ENCODE results near the gene TASP1. TPM values are rescaled to one million over a fixed set of nuclear protein-coding genes. Genes with fewer than 3 reads are reported as not detected.

The TASP1 gene
- total RNA-seq, 1 donor = 6.5 TPM

DNA sequence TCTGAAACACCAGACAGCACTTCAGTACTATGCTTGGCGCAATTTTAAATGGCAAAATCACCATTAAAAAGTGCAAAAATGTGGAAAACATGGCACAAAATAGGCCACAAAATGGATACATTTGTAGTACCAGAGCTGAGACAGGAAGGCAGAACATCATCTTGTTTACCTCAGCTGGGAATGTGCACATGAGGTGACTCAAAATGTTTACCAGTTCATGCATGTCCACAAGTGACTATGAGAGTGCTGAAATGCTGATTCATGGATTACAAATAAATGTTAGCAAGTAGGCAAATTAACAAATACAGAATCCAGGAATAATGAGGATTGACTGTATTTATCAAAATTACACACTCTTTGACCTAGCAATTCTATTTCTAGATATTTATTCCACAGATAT lies 216.1 kb downstream of the TASP1 start:
- DNase-seq (ENCODE audit: low read depth) = no peak
- TF ChIP-seq, protein P1, sequence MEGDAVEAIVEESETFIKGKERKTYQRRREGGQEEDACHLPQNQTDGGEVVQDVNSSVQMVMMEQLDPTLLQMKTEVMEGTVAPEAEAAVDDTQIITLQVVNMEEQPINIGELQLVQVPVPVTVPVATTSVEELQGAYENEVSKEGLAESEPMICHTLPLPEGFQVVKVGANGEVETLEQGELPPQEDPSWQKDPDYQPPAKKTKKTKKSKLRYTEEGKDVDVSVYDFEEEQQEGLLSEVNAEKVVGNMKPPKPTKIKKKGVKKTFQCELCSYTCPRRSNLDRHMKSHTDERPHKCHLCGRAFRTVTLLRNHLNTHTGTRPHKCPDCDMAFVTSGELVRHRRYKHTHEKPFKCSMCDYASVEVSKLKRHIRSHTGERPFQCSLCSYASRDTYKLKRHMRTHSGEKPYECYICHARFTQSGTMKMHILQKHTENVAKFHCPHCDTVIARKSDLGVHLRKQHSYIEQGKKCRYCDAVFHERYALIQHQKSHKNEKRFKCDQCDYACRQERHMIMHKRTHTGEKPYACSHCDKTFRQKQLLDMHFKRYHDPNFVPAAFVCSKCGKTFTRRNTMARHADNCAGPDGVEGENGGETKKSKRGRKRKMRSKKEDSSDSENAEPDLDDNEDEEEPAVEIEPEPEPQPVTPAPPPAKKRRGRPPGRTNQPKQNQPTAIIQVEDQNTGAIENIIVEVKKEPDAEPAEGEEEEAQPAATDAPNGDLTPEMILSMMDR (IDR thresholded peaks at IDR 0.05; ENCODE audit: insufficient read depth, low read length) = no peak
- no peak overlapping the region for H3K4me3 ChIP-seq (ENCODE audit: low read depth, low read length)

DNA sequence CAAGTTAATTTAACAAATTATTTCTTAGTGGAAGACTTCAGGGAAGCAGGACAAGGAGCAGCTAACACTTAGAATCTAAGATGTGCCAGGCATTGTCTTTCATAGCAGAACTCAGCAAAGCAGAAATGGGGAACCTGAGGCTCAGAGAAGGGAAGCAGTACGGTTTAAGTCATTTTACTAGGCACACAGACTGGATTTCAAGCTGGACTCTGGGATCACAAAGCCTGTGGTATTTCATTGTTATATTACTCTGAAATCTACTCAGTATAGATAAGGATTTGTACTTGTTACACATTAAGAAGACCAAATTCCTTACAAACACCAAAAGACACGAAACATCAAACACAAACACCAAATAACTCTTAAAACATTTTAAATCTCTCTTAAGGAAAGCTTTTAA lies 218.1 kb downstream of the TASP1 start:
- TF ChIP-seq, protein P1 (IDR thresholded peaks at IDR 0.05; ENCODE audit: insufficient read depth, low read length) = no peak
- H3K4me3 ChIP-seq (ENCODE audit: low read depth, low read length) = no peak overlapping the region
- DNase-seq (ENCODE audit: low read depth) = no peak

DNA sequence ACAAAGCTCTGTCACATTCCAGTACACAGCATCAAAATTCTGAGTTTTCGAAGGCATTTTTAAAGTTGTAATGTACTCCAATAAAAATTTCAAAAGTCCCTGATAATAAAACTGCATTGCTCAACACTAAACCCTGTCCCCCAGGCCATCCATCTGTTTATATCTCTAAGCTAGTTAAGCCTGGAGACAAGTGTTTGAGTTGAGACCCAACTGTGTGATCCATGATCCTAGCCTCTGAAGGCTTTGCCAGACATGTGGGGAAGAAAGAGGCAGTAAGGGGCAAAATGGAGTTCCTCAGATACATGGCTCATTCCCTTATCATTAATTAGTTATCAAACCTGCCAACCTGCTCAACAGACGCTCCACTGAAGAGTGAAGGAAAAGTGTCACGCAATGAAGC lies 219.3 kb downstream of the TASP1 start:
- TF ChIP-seq, protein P1 (IDR thresholded peaks at IDR 0.05; ENCODE audit: insufficient read depth, low read length) = no peak
- no peak overlapping the region for H3K4me3 ChIP-seq (ENCODE audit: low read depth, low read length)
- DNase-seq (ENCODE audit: low read depth) = no peak

DNA sequence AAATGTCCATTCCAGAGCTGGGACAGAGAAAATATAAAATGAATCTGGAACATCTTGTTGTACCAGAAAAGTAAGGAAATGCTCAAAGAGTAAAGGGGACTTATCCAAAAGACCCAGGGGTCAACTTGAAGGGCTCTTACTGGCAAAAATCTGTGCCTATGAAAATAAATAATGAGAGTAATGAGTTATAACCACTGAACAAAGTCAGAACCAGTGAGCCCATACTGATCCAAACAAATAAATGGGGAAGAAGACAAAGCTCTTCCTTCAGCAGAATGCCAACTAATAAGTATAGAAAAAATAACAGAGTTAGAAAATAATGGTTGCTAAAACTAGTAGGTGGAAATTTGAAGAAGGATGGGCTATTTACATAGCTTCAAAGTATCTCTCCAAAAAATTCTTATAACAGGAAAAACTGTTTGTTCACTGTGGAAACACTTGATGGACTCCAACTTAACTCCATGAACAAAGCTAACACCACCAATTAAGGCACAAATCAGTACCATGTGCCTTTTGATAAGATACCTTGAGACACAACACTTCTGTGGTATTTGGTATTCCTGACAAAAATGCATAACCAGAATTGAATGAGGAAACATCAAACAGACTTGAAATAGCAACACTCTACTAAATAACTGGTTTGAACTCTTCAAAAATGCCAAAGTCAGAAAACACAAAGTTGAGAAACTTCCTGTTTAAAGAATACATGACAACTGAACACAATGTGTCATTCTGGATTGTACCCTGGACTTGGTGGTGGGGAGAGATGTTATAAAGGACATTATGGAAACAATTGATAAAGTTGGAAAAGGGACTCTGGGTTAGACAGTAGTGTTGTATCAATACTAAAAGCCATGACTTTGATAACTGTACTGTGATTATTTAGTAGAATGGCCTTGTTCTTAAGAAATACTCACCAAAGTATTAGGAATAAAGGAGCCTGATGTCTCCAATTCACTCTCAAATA lies 220.2 kb downstream of the TASP1 start:
- DNase-seq (ENCODE audit: low read depth) = no peak
- H3K4me3 ChIP-seq (ENCODE audit: low read depth, low read length) = no peak overlapping the region
- TF ChIP-seq, protein P1 (IDR thresholded peaks at IDR 0.05; ENCODE audit: insufficient read depth, low read length) = no peak

DNA sequence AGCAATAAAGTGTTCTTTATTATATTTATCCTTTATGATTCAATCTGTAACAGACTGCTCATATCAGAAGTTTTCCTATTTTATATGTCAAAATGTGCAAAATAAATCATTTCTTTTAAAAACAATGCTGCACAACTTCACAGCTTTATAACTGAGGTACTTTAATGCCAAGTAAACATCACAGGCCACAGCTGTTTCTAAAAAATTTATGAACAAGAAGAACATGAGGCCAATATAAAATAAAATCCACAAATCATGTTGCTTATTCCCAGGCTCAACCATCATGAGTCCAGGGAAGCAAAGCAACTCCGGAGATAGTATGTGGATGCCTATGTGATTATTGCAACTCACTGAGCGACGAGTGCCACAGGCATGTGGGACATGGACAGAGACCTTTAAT lies 222.2 kb downstream of the TASP1 start:
- H3K4me3 ChIP-seq (ENCODE audit: low read depth, low read length) = no peak overlapping the region
- no peak for DNase-seq (ENCODE audit: low read depth)
- TF ChIP-seq, protein P1 (IDR thresholded peaks at IDR 0.05; ENCODE audit: insufficient read depth, low read length) = no peak

DNA sequence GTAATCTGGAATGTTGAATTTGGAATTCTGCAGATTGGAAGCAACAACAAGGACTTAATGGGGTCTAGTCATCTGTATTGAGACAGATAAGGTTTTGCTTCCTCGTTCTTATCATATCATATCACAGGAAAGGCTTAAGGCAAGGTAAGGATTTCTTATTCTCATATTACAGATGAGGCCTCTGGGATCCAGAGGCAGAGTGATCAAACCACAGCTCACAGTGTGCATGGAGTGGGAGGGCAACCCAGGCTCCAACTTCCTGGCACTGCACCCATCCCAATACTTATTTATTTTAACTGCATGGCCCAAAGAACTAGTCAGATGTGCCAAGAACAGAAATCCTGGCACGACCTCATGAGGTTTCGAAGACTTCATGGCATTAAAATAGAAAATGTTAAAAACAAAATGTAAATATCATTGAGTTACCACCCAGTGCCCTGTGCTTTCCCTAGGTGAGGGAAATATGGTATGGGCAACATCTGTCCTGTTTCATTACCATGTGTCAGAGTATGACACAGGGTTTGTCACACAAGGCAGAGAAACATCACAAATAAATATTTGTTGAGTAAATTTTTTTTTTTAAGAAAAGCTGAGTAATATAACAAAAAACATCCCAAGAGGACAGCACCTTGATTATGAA lies 225.8 kb downstream of the TASP1 start:
- TF ChIP-seq, protein P1 (IDR thresholded peaks at IDR 0.05; ENCODE audit: insufficient read depth, low read length) = no peak
- DNase-seq (ENCODE audit: low read depth) = peak; percentile 4
- H3K4me3 ChIP-seq (ENCODE audit: low read depth, low read length) = no peak overlapping the region
